Measurements from ENCODE around the gene GALNT12. TPM values are rescaled to one million over a fixed set of nuclear protein-coding genes. Genes with fewer than 3 reads are reported as not detected.

The GALNT12 gene
- total RNA-seq, 2 experiments from 2014 or later: 10.2 to 12.7 TPM

DNA sequence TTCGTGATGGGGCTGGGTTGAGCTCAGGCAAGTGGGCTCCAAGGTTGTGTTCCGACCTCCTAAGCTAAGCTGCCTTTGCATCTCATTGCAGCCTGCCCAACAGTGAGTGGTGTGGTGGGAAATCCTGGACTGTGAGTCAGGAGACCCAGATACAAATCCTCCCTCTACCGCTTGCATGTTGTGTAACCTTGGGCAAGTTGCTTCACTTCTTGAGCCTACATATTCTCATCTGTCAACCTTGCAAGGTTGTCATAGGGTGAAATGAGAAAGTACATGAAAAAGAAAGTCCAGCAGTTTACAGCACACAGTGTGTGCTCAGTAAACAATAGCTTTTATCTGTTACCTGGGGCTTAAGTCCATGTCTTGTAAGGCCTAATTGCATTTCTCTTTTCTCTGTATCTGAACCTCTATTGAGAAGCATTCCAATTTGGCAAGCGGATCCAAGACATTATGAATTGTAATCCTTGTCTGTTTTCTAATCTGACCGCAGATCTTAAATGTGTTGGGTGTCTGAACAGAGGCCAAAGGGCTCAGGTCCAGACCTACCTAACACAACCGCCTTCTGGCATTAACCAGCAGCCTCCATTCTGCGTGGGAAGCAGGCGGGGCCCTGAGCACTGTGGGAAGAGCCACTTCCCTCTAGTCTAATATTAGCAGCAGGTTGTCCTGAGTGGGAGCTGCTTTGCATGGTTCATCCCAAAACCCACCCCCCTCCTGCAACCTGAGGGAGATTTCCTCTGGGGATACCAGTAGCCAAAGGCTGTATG is 1.8 kb upstream of the GALNT12 start:
- intact Hi-C loops (cut with DNase I, micrococcal nuclease): loop anchor here (1.0 to 10.0 kb wide), 3 partner anchors 193 to 309 kb away; no protein-coding TSS in a partner anchor
- Mint-ChIP-seq H3K27ac (no peak overlapping the region), H3K9me3 (ENCODE audit: low read depth) (no peaks in the 10 kb centered on the region), H3K4me1 (peaks cover 21% of the 10 kb centered on the region), H3K36me3 (ENCODE audit: low read depth) (no peaks in the 10 kb centered on the region), H3K4me3 (no peak overlapping the region), H3K27me3 (peaks cover 3% of the 10 kb centered on the region)
- ChIA-PET POLR2A (no interaction called here), CTCF (interaction anchor here (1.1 to 3.1 kb wide), 5 partner anchors 11 to 252 kb away, joined by 4 to 57 read pairs (median 8); partner anchors contain the start of gene ANKS6)
- DNase-seq: no peak
- no peak for ATAC-seq

DNA sequence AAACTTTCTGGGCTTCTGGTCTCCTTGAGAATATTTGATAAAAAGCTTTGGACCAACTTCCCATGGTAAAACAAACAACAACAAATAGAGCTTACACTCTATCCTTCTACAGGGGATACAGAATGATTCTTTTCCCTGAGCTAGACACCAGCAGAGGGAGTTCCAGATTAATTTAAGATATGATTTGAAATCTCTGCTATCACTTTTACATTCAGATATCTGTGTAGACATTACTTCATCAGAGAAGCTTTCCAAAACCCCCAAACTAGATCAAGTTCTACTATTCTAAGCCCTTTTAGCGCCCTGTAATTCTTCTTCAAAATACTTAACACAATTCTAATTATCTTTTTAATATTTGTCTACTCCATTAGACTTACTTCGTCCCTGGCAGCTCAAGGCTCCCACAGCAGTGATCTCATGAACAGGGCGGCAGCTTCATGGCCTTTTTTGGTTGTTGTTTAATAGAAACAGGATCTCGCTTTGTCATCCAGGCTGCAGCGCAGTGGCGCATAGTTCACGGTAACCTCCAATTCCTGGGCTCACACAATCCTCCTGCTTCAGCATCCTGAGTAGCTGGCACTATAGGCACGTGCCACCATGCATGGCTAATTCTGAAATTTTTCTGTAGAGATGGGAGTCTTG is 955 bp upstream of the GALNT12 start:
- Mint-ChIP-seq H3K27me3 (peaks cover 3% of the 10 kb centered on the region), H3K9me3 (ENCODE audit: low read depth) (no peaks in the 10 kb centered on the region), H3K27ac (no peak overlapping the region), H3K4me3 (peak overlapping the region; percentile 74), H3K4me1 (peaks cover 29% of the 10 kb centered on the region), H3K36me3 (ENCODE audit: low read depth) (peaks cover 3% of the 10 kb centered on the region)
- intact Hi-C loops (cut with DNase I, micrococcal nuclease): loop anchor here (1.0 to 10.0 kb wide), 4 partner anchors 10 to 308 kb away; partner anchors contain the start of gene ANKS6 (in 1 of the 2)
- POLR2A ChIA-PET: interaction anchor here (1.4 kb wide), 1 partner anchor 9 kb away, joined by 3 read pairs; no protein-coding TSS in a partner anchor
- no peak for ATAC-seq
- no peak for DNase-seq
- CTCF ChIA-PET: interaction anchor here (0.8 to 3.1 kb wide), 8 partner anchors 12 to 916 kb away, joined by 3 to 57 read pairs (median 4); partner anchors contain the start of gene ANKS6

- DNase-seq: peak; percentile 62
- peaks cover 3% of the 10 kb centered on the region for H3K27me3 Mint-ChIP-seq
- ATAC-seq: peak; percentile 37
- H3K36me3 Mint-ChIP-seq (ENCODE audit: low read depth): peaks cover 3% of the 10 kb centered on the region
- no peaks in the 10 kb centered on the region for H3K9me3 Mint-ChIP-seq (ENCODE audit: low read depth)
- ChIA-PET POLR2A (interaction anchor here (1.4 kb wide), 1 partner anchor 10 kb away, joined by 3 read pairs; no protein-coding TSS in a partner anchor), CTCF (interaction anchor here (0.7 to 3.1 kb wide), 6 partner anchors 13 to 550 kb away, joined by 3 to 57 read pairs (median 4); partner anchors contain the start of gene ANKS6)
- peaks cover 35% of the 10 kb centered on the region for H3K4me1 Mint-ChIP-seq
- H3K27ac Mint-ChIP-seq: peak overlapping the region; percentile 65
- intact Hi-C loops (cut with DNase I, micrococcal nuclease): loop anchor here (1.0 to 10.0 kb wide), 3 partner anchors 12 to 307 kb away; partner anchors contain the start of gene ANKS6 (in 1 of the 2)
- H3K4me3 Mint-ChIP-seq: peak overlapping the region; percentile 81
Measured at GRCh38 chr9:98807814-98808195, 335 bp downstream of the GALNT12 start.

- intact Hi-C loops (cut with DNase I, micrococcal nuclease): loop anchor here in 1 of 2 experiments (10.0 kb wide), 1 partner anchor 306 kb away; no protein-coding TSS in a partner anchor
Measured at GRCh38 chr9:98808411-98808815, 943 bp downstream of the GALNT12 start.

DNA sequence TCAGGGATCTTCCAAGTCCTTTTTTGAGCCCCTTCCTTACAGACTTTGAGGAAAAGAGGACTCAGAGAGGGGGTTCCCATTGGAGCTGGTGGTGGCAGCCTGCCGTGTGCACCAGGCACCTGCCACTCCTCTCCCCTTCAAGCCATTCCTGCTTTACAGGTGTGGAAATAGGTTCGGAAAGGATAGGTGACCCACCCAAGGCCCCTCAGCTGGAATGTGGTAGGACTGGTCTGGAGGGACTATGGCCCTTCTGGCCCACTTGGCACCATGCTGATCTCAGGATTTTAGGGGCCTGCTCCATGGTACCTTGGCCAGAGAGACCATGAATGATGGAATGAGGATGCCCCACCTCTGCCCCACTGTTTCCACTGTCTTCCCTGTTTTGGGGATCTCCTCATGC is 1.4 kb downstream of the GALNT12 start:
- intact Hi-C loops (cut with DNase I, micrococcal nuclease): loop anchor here in 1 of 2 experiments (10.0 kb wide), 1 partner anchor 306 kb away; no protein-coding TSS in a partner anchor

More at GRCh38 chr9:98808411-98808815, 943 bp downstream of the GALNT12 start:
- CTCF ChIA-PET: interaction anchor here (0.7 to 3.1 kb wide), 5 partner anchors 14 to 40 kb away, joined by 3 to 57 read pairs (median 3); partner anchors contain the start of gene ANKS6
- peaks cover 35% of the 10 kb centered on the region for H3K4me1 Mint-ChIP-seq
- ATAC-seq (no peak), DNase-seq (peak; percentile 33)
- peaks cover under 1% of the 10 kb centered on the region for H3K27me3 Mint-ChIP-seq
- H3K27ac Mint-ChIP-seq: peak overlapping the region; percentile 65
- peaks cover 3% of the 10 kb centered on the region for H3K36me3 Mint-ChIP-seq (ENCODE audit: low read depth)
- H3K9me3 Mint-ChIP-seq (ENCODE audit: low read depth): no peaks in the 10 kb centered on the region
- POLR2A ChIA-PET: no interaction called here
- peak overlapping the region; percentile 81 for H3K4me3 Mint-ChIP-seq

DNA sequence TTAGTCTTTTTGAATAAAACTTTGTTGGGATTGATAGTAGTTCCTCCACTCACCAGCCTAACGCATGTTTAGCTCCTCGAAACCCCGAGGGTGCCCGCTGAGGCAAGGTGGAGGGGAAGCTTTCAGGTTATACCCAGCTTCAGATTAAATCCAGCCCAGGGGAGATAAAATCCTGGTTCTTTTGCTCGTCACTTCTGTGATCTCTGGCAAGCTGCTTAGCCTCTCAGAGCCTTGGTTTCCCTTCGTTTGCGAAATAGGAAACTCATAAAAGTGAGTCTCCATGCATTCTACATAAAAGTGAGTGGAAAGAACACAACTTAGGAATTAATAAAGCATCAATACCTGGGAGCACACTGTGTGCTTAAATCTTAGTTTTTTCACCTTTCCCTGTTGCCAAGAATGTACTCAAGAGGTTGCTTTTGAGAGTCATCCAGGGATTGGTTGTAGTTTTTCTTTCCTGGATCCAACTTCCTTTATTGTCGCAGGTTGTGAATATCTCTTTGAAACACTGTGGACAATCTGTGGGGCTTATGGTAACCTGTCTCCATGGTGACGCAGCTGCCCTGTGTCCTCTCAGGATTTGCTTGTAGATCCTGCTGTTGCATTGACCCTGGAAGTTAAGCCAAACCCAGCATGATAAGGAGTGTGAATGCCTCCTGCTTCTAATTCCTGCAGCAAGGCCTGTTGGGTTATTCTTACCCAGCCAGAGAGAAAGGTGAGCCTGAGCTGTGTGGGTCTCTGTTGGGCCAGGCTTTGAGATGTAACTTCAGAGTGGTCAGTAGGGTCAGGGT is 2.0 kb downstream of the GALNT12 start:
- peaks cover 35% of the 10 kb centered on the region for H3K4me1 Mint-ChIP-seq
- DNase-seq (no peak), ATAC-seq (no peak)
- POLR2A ChIA-PET: no interaction called here
- peaks cover 3% of the 10 kb centered on the region for H3K36me3 Mint-ChIP-seq (ENCODE audit: low read depth)
- intact Hi-C loops (cut with DNase I, micrococcal nuclease): loop anchor here (5.0 to 10.0 kb wide), 2 partner anchors 305 to 308 kb away; no protein-coding TSS in a partner anchor
- CTCF ChIA-PET: interaction anchor here (2.3 kb wide), 1 partner anchor 39 kb away, joined by 12 read pairs; no protein-coding TSS in a partner anchor
- H3K9me3 Mint-ChIP-seq (ENCODE audit: low read depth): no peaks in the 10 kb centered on the region
- H3K27ac Mint-ChIP-seq: no peak overlapping the region
- H3K4me3 Mint-ChIP-seq: peak overlapping the region; percentile 81
- H3K27me3 Mint-ChIP-seq: no peaks in the 10 kb centered on the region

More for the DNA sequence above, 1.4 kb downstream of the GALNT12 start:
- H3K4me3 Mint-ChIP-seq: peak overlapping the region; percentile 81
- DNase-seq (no peak), ATAC-seq (no peak)
- peaks cover 3% of the 10 kb centered on the region for H3K36me3 Mint-ChIP-seq (ENCODE audit: low read depth)
- no peak overlapping the region for H3K27ac Mint-ChIP-seq
- CTCF ChIA-PET: interaction anchor here (1.3 to 3.1 kb wide), 3 partner anchors 14 to 40 kb away, joined by 3 to 57 read pairs (median 12); partner anchors contain the start of gene ANKS6
- H3K27me3 Mint-ChIP-seq: no peaks in the 10 kb centered on the region
- H3K9me3 Mint-ChIP-seq (ENCODE audit: low read depth): no peaks in the 10 kb centered on the region
- POLR2A ChIA-PET: no interaction called here
- H3K4me1 Mint-ChIP-seq: peaks cover 35% of the 10 kb centered on the region

GRCh38 chr9:98810102-98810842 is 2.8 kb downstream of the GALNT12 start:
- H3K4me3 Mint-ChIP-seq: no peak overlapping the region
- DNase-seq (no peak), ATAC-seq (no peak)
- ChIA-PET POLR2A (no interaction called here), CTCF (no interaction called here)
- no peaks in the 10 kb centered on the region for H3K9me3 Mint-ChIP-seq (ENCODE audit: low read depth)
- peaks cover 35% of the 10 kb centered on the region for H3K4me1 Mint-ChIP-seq
- intact Hi-C loops (cut with DNase I, micrococcal nuclease): loop anchor here in 1 of 2 experiments (5.0 kb wide), 1 partner anchor 307 kb away; no protein-coding TSS in a partner anchor
- peaks cover 4% of the 10 kb centered on the region for H3K36me3 Mint-ChIP-seq (ENCODE audit: low read depth)
- no peaks in the 10 kb centered on the region for H3K27me3 Mint-ChIP-seq
- no peak overlapping the region for H3K27ac Mint-ChIP-seq

DNA sequence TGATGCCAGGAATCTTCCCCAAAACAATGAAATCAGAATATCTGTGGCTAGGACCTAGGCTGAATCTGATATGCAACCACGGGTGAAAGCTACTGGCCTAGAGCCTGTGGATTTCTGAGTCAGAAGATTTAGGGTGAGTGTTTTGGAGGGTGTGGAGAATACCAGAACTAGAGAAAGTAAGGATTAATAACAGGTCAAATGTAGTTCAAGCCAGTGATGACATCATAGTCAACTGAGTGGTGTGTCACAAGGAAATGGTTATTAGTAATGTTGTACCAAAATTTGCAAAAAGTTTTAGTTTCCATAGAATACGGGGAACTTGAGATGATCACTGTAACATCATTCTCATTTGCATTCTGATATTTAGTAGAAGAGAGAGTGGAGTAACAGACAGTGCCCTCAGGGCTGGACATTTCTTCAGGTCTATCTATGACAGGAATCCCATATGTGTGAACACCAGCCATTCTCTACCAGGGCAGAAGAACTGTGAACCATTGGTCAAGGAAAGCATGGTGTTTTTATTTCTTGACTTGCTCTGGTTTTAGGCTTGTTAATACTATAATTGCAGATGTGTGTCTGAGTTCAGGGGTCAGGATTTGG is 3.7 kb downstream of the GALNT12 start:
- Mint-ChIP-seq H3K27me3 (no peaks in the 10 kb centered on the region), H3K4me3 (no peak overlapping the region), H3K36me3 (ENCODE audit: low read depth) (peaks cover 6% of the 10 kb centered on the region), H3K27ac (peak overlapping the region; percentile 65), H3K4me1 (peaks cover 35% of the 10 kb centered on the region), H3K9me3 (ENCODE audit: low read depth) (no peaks in the 10 kb centered on the region)
- intact Hi-C loops (cut with DNase I, micrococcal nuclease): loop anchor here in 1 of 2 experiments (5.0 kb wide), 1 partner anchor 306 kb away; no protein-coding TSS in a partner anchor
- ATAC-seq: peak; percentile 59
- CTCF ChIA-PET: no interaction called here
- no peak for DNase-seq
- POLR2A ChIA-PET: no interaction called here

DNA sequence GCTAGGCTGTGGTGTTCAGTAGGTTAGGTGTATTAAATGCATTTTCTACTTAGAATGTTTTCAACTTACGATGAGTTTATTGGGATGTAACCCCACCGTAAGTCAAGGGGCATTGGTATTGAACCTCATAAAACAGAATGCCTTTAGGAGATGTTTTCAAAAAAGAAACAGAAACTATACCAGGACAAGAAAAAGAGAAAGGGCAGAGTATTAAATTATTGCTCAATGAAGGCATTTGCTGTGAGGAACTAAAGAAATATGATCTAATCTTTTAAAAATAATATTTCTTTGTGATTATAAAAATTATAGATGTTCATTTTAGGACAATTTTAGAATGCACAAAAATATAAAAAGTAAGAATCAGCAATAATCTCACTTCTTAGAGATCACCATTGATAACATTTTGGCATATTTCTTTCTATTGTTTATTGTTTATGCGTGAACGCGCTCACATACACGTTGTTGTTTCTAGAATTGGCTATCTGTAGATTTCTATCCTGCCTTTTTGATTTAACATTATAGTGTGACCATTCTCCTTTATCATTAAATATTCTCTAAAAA is 8.0 kb downstream of the GALNT12 start:
- POLR2A ChIA-PET: no interaction called here
- H3K4me3 Mint-ChIP-seq: no peak overlapping the region
- CTCF ChIA-PET: no interaction called here
- no peaks in the 10 kb centered on the region for H3K9me3 Mint-ChIP-seq (ENCODE audit: low read depth)
- no peaks in the 10 kb centered on the region for H3K27me3 Mint-ChIP-seq
- no peak for ATAC-seq
- peaks cover 14% of the 10 kb centered on the region for H3K4me1 Mint-ChIP-seq
- no peak overlapping the region for H3K27ac Mint-ChIP-seq
- peaks cover 16% of the 10 kb centered on the region for H3K36me3 Mint-ChIP-seq (ENCODE audit: low read depth)
- DNase-seq: no peak
- intact Hi-C loops (cut with DNase I, micrococcal nuclease): no loop called here

- no peaks in the 10 kb centered on the region for H3K4me1 Mint-ChIP-seq
- ATAC-seq (no peak), DNase-seq (no peak)
- H3K27ac Mint-ChIP-seq: no peak overlapping the region
- ChIA-PET CTCF (no interaction called here), POLR2A (no interaction called here)
- H3K9me3 Mint-ChIP-seq (ENCODE audit: low read depth): no peaks in the 10 kb centered on the region
- peaks cover 16% of the 10 kb centered on the region for H3K36me3 Mint-ChIP-seq (ENCODE audit: low read depth)
- no peak overlapping the region for H3K4me3 Mint-ChIP-seq
- no peaks in the 10 kb centered on the region for H3K27me3 Mint-ChIP-seq
- intact Hi-C loops (cut with DNase I, micrococcal nuclease): no loop called here
Measured at GRCh38 chr9:98818764-98819163, 11.3 kb downstream of the GALNT12 start.
